GM19395 (cell line): ENCODE measurements around the gene ARL3.

ENCODE experiments used
- ATAC-seq: cut with Tn5 transposase; IDR thresholded peaks from one replicate; pipeline ENCODE4 v1.9.1; 2021; ENCODE audit warnings: mild to moderate bottlenecking, moderate library complexity; ENCODE audit not compliant: unreplicated experiment

Gene ARL3

DNA sequence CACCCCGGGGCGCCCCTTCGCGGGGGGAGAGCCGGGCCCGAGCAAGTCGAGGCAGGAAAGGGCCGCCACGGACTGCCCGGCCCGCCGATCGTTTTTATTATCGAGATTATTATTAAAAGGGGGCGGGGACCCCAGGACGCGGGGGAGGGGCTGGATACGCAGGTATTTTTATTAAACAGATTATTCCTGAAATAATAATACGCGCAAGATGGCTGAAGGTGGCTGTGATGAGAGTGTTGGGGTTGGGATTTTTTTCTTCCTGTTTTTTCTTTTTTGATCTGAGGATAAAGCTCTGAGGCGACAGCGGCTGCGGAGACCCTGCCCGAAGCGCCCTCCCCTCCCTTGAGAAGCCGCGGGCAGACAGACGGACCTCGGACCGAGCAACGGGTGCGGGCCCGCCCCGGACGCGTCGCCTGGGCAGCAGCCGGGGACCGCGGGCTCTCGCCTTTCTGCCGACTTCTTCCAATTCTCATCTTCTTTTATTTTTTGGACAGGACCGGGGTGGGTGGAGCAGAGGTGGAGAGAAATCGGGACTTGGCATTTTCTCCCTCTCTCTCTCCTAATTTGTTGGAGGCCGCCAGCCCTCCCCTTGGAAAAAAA, 71.4 kb downstream of the ARL3 start:
- ATAC-seq, result no peak

DNA sequence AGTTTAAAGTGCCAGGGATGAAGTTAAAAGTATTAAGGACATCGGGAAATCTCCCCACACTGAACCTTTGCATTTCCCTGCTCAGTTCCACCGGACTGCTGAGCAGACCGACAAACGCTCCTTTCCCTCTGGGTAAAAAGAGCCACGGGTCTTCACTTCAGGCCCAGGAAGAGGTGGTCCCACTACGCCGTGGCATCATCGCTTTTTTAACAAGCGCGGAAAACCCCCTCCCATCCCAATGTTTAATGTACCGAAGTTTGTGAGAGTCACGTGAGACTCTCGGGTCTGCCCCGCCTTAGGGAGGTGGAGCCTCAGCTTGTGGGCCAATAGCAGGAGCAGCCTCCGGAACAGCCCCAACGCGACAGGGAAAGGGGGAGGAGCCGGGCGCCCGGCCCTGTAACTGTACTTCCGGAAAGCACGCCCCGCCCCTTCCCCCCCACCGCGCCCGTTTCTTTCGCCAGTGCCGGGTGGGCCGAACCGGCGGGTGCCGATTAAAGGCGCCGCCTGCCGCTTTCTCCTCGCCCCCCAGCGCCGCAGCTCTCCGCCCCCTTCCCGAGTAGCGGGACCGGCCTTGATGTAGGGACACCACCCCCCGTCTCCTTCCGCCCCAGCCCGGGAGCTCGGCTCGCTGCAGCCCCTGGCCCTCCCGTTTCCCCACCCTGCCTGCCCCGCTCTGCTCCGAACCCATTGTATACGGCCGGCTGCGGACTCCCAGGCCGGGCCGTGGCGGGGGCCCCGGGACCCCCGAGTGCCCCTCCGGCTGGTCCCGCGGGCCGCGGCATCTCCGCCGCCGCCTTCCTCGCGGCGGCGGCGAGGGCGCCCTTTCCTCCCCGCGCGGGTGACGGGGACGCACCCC, 72.1 kb downstream of the ARL3 start:
- peak; percentile 46 for ATAC-seq

DNA sequence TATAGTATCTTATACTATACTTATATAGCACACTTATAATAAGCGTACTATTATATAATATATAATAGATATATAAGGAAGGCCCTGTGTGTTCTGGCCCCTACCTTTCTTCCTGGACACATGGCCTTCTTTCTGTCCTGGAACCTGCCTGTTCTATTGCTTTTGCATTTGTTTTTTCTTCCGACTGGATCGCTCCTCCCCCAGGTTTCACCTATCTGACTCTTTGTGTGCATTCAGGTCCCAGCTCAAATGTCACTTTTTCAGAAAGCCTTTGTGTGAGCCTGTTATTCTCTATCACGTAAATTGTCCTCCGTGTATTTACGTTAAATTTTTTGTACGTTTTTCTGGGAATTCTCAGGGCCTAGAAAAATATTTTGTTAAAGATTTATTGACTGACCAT, 72.8 kb downstream of the ARL3 start:
- ATAC-seq, result no peak

DNA sequence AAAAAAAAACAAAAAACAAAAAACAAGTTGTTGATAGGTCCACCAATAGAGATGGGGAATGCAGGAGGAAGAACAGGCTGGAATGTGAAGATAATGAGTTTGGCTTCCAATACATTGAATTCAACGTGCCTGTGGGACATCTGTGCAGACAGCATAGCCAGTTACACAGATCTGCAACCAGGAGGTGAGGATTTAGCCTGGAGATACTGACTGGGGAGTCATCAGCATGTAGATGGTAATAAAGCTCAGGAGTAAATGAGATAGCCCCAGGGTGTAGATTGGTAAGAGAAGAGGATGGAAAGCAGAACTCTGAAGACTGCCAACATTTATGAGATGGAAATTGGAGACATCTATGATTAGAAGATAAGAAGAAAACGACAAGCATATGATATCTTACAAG, 74.7 kb downstream of the ARL3 start:
- no peak for ATAC-seq

DNA sequence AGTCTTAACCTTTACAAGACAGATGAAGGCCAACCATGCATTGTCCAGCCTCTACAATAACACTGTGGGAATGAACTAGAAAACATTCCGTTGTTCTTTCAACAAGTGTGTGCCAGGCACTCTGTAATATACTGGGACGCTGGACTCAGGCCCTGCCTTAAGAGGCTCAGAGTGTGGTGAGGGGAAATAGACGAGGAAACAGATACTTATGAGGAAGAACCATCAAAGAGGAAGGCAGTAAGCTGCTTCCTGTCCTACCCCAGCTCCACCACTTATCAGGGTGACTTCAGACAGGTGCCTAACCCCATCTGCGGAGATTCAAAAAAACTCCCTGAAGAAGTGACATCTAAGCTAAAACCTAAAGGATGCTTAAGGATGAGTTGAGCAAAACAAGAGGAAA, 78.8 kb downstream of the ARL3 start:
- ATAC-seq, result no peak

DNA sequence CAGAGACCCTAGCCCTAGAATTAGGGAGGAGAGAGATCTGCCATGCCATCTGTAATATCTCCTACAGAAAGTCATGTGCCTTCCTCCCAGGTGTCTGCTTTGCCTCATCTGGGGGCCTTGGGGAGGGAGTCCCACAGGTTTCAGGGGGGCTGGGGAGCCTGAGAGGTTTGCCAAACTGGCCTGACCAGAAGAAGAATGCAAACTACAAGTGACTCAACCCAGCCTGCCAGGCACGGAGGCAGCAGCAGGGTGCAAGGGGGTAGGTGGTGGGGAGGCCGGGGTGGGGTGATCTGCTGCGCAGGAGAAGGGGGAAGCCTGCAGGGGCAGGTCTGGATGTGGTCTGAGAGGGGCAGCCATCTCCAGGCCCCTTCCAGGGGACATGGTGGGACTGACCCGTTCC, 79.5 kb downstream of the ARL3 start:
- ATAC-seq, result no peak

DNA sequence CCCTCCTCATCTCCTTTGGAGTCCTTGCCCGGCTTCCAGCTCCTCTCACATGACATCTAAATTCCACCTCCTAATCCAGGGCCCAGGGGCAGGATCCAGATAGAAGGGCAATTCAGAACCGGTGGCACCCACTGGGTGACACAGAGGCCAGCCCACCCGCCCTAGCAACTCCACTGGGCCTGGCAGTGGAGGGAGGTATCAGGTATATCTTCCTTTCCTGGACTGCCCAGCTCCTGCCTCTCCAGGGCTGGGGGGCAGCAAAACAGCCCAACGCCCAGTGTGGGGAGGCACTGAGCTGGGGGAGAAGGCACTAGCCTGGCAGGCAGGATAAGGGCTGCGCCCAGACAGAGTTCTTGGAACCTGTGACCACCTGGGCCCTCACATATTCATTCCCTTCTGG, 80.3 kb downstream of the ARL3 start:
- no peak for ATAC-seq

DNA sequence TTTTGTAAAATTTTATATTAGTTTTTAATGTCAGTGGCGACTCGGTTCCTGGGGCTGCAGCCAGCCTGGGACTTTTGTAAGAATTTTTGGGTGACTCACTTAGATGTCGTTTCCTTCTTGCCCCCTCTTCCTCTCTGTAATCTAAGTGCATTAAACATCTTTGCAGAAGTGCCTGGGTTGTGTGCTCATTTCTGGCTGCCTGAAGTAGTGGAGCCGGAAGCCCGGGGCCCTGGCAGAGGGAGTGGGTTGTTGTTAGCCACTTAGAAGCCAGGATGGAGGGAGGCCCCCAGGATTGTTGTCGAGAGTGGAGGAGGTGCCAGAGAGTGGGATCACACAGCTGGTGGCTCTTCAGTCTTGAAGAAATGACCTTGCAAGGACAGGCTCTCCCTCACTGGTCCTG, 80.9 kb downstream of the ARL3 start:
- no peak for ATAC-seq

DNA sequence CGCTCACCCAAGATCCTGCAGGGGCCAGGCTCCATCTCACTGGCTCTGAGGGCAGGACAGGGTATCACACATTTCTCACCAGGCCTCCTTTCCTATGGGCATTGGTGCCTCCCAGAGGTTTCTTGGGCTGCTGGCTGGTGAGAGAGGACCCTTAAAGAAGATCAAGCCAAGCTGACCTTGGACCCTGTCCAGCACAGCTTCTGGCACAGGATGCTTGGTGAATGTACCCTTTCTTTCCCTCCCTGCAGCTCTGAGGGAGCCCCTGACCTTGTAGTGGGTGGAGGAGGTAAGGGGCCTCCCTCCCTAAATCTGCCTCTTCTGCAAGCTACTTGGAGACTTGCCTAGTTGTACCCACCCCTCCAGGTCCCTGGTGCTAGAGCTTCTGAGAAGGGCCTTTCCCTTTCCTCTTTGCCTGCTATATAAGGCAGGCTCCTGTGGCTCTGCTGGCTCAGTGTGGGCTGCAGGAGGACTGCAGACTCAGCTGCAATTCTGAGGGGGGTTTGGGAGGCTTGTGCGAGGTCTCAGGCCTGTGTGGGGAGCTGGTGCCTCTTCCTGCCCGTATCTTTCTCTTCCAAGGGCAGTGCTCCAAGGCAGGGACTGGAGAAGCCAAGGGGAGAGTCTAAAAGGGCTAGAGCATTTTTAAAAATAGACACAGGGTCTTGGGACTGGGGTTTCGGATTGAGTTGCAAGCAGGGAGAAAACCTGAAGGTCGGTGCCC, 81.6 kb downstream of the ARL3 start:
- no peak for ATAC-seq

DNA sequence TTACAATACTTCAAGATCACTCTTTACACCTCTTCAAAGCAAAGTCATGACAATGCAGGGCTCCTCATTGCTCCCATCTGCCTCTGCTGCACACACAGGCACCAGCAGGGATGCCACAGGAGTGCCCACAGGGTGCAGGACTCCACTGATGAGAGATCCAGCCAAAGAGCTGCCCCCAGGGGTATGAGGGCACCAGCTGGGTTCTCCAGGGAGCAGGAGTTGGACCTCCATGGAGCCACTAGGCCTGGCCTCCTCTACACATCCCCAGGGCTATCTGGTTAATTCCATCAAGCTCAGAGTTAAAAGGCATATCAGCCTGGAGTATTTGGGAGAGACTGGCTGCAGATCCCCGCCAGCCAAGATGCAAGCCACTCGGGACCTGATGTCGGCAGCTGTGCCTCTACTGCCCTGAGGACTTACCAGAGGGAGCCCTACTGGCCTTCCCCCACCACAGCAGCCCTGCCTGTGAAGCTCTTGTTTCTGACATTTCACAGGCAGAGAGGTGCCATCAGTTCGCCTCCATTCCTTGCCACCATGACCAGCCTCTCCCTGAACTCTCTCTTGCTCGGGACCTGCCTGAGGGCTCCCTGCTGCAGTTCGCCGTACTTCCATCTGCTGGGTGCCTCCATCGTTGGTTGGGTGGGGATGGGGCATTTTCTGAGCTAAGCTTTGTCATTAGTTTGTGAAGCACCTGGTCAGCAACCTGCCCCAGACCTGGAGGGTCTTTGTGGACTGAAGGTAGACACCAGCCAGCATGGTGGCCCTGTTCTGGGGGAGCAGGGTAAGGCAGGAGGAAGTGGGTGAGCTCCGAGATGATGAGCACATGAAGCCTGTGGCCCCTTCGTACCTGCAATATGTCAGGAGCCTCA, 82.4 kb downstream of the ARL3 start:
- no peak for ATAC-seq

DNA sequence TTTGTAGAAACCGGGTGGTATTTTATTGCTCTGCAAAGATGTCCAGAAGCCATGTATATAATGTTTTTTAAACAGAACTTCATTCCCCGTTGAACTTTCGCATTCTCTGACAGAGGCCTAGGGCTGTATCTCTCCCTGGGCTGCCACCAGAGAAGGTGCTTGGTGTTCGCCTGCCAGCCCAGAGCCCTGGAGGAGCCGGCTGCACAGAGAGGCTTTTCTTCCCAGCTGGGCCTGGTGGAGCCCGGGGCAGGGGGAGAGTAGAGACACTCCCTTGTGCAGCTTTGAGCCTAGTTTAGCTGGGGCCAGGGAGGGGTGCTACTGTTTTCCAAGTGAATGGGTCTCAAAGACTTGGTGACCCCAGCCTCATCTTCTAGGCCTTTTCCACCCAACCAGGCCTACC, 83.5 kb downstream of the ARL3 start:
- ATAC-seq, result no peak

DNA sequence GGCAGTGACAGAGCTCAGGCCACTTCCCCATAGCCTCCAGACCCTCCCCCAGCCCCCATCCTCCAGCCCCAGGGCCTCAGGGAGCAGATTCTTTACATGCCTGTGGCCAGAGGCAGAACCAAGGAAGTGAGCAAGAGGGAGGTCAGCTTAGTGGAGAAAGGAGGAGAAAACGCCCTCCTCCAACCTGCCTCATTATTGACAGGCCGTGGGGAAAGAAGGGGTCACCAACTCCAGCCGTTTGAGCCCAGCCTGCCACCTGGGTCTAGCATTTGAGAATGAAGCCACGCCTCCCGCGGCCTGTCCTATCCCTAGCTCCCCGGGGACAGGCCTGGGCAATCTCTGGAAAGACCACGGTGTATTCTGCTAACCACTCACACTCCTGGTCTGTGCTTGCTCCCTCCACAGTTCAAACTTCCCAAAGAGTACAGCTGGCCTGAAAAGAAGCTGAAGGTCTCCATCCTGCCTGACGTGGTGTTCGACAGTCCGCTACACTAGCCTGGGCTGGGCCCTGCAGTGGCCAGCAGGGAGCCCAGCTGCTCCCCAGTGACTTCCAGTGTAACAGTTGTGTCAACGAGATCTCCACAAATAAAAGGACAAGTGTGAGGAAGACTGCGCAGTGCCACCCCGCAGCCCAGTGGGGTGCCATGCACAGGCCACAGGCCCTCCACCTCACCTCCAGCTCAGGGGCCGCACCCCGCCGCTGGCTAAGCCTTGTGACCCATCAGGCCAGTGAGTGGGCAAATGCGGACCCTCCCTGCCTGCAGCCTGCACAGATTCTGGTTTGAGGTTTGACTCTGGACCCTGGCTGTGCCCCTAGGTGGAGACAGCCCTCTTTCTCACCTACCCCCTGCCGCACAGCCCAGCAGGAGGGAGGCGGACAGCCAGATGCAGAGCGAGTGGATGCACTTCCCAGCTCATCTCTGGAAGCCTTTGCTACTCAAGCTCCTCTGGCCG, 84.3 kb downstream of the ARL3 start:
- ATAC-seq, result no peak

DNA sequence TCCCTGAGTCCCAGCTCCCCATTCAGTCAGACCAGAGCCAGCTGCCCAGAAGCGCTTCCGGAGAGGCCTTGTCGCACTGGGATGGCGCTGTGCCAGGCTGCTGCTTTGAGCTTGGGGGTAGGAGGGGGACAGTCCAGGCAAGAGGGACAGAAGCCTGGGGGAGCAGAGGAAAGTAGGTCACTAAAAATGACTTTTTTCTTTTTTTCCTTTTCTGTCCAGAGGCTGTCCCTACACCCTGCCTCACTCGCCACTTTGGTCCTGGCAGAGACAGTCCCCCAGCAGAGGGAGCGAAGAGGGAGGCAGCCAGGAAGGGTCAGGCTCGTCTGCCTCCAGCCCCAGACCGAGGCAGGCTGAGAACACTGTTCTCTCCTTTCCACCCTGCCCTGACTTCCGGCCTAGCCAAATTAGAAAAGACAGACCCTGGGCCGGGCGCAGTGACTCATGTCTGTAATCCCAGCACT, 85.7 kb downstream of the ARL3 start:
- ATAC-seq, result no peak

DNA sequence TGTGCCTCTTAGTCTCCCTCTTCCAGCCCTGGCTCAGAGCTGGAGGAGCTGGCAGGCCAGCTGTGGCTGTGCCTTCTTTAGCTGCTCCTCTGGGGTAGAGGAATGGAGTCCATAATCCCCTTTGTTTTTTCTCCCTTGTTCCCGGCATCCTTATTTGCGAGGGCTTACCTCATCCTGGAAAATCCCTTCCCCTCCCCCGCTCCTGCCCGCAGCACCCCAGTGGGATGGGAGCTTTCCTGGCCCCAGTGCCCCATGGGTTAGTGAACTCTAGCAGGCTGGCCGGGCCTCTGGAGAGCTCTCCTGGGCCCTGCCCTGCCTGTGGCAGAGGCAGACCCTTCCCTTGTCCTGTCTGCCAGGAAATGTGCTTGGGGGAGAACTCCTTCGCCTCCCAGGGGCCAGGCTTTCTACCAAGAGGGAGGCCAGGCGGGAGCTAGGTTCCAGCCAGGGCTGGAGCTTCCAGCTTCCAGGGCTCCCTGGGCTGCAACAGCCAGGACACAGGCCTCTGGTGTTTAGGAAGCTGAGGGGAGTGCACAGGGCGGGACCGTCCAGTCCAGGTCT, 86.4 kb downstream of the ARL3 start:
- no peak for ATAC-seq

DNA sequence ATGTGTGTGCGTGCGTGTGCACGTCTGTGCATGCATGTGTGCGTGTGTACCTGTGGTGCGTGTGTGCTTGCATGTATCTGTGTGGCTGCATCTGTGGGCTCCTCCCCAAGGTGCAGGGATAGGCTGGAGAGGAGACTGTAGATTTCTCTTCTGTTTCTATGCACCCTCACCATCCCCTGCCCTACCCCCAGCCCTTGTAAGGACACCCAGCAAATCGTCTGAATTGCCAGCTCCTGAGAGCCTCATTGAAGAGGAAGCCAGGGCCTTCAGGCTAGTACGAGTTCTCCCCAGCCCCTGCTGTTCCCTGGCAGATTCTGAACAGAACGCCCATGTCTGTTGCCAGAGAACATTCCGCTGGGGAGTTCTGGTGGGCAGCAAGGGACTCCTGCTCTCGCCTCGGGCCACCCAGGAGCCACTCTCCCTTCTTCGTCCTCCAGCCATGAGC, 86.9 kb downstream of the ARL3 start:
- no peak for ATAC-seq

DNA sequence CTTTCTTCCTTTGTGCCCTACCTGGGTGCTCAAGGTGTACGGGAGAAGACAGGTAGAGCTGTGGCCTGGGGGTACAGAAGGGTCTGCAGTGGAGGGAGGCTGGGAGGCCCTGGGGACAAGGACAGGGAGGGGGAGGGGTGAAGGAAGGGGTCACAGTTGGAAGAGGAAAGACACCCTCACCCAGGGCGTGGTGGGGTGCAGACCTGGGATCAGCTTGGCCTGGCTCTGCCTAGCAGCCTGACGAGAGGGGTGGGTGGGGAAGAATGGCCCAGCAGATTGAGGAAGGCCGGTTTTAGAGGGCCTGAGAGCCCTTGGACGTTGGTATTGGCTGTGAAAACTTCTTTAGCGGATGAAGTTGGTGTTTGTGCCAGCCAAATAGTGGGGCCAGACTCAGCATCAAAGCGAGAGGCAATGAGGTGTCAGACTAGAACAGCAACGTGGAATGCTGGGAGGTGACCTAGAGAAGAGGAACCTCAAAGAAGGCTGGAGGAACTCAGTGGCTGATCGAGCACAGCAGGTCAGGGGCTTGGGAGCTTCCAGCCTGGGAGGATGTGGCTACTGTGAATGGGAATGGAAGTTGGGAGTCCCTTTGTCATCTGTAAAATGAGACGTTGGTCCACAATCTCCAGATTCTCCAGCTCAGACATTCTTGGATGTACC, 88.0 kb downstream of the ARL3 start:
- ATAC-seq, result no peak

DNA sequence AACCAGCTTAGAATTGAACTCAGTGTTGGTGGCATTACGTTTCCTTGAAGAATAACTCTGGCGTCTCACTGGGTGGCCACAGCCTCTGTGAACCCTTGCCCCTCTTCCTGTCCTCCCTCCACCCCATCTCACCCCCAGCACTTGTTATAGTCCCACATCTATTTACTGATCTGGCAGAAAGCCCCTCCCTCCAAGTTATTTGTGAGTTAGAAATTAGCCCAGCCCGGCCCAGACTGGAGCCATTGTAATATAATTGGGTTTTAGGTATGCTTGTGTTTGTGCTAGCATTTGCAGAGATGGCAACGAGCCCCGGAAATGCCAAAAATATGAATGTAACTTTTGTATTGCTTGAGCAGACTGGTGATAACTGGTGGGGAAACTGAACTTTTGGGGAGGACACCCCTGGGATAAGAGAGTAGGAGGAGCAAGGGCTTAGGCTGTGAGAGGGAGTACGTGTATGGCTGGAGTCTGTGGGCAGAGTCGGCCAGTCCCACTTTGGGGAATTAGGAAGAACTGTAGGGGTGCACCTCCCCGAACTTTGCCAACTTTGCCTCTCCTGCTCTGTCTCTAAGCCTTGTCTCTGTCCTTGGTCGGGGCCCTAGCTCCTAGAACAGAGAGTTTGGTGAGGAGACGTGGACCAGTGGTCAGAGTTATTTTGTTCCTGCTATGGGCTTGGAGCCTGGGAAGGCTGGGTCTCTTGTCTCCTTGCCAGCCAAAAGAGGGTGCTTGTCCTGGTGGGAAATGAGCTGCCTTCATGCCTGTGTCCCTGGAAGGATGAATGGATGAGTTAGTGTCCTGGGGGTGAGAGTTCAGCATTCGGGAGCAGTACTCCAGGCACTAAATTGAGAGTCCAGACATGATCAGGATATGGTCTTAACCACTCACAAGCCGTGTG, 89.2 kb downstream of the ARL3 start:
- ATAC-seq, result no peak

DNA sequence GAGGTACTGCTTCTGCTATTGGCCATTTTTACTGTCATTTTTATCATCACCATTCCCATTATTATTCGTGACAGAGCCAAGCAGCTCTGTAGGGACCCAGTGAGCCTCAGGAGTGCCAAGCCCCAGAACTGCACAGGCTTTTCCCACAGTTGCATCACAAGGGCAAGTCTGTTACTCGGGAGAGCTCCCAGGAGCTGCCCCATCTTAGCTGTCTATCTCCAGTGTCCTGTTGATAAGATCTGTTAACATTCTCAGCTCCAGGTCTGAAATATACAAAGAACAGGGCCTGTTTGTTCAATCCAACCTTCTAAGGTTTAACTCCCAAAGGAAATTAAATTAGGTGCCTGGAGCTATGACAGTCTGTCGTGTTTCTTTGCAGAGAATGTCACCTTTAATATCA, 90.1 kb downstream of the ARL3 start:
- no peak for ATAC-seq
